Mesenchymal stem cell (in vitro differentiated cells and primary cell): Measurements from ENCODE around the gene KRT76.
A peak's percentile ranks its signal among the peaks of the same experiment; 100 is the strongest.

ENCODE experiments used
- DNase-seq: peaks from one replicate; pipeline ENCODE4 v3.0.0-alpha.2; 2013
- H2AFZ ChIP-seq: one replicate; pipeline ENCODE4 v1.6.1; 2013; ENCODE audit warnings: low read depth, mild to moderate bottlenecking, control low read depth, inconsistent platforms, low read length, moderate library complexity
- H2AK5ac ChIP-seq: 2 replicates; pipeline ENCODE4 v1.6.1; 2013; ENCODE audit warnings: low read length, moderate library complexity, mild to moderate bottlenecking, inconsistent platforms; ENCODE audit not compliant: severe bottlenecking
- H2BK120ac ChIP-seq: one replicate; pipeline ENCODE4 v1.6.1; 2013; ENCODE audit warnings: low read depth, mild to moderate bottlenecking, inconsistent platforms, low read length, moderate library complexity
- H2BK12ac ChIP-seq, 2 experiments: one replicate each; pipeline ENCODE4 v1.6.1; 2013; ENCODE audit warnings: inconsistent platforms in 2 of 2, low read length in 2 of 2, mild to moderate bottlenecking in 2 of 2, moderate library complexity in 2 of 2, control low read depth in 1 of 2
- H2BK15ac ChIP-seq: one replicate; pipeline ENCODE4 v1.6.1; 2013; ENCODE audit warnings: mild to moderate bottlenecking, low read depth, inconsistent platforms; ENCODE audit not compliant: poor library complexity, severe bottlenecking
- H2BK5ac ChIP-seq: 2 replicates; pipeline ENCODE4 v1.6.1; 2013; ENCODE audit warnings: low read depth, mild to moderate bottlenecking, low read length, control low read depth, inconsistent platforms; ENCODE audit not compliant: poor library complexity, severe bottlenecking
- H3K14ac ChIP-seq, 2 experiments: one replicate each; pipeline ENCODE4 v1.6.1; 2013; ENCODE audit warnings: inconsistent platforms in 2 of 2, low read length in 2 of 2, control low read depth in 1 of 2, mild to moderate bottlenecking in 1 of 2, moderate library complexity in 1 of 2
- H3K18ac ChIP-seq, 2 experiments: one replicate each; pipeline ENCODE4 v1.6.1; 2013; ENCODE audit warnings: inconsistent platforms in 2 of 2, low read length in 2 of 2, control low read depth in 1 of 2, low read depth in 1 of 2, mild to moderate bottlenecking in 1 of 2
- H3K23ac ChIP-seq, 2 experiments: one replicate each; pipeline ENCODE4 v1.6.1; 2013; ENCODE audit warnings: inconsistent platforms in 2 of 2, low read length in 2 of 2, mild to moderate bottlenecking in 2 of 2, moderate library complexity in 2 of 2, control low read depth in 1 of 2
- H3K27ac ChIP-seq: 2 replicates; pipeline ENCODE4 v1.5.1; 2013; ENCODE audit warnings: mild to moderate bottlenecking, moderate library complexity, low read length, control low read depth, inconsistent platforms; ENCODE audit not compliant: poor library complexity, severe bottlenecking
- H3K27me3 ChIP-seq, 2 experiments: 2 replicates each; pipeline versions ENCODE4 v1.6.1 to v1.7.0; 2013; ENCODE audit warnings: low read length in 2 of 2, mild to moderate bottlenecking in 2 of 2, moderate library complexity in 2 of 2, control low read depth in 1 of 2, inconsistent platforms in 1 of 2; ENCODE audit not compliant: control insufficient read depth in 1 of 2, insufficient read depth in 1 of 2
- H3K36me3 ChIP-seq, 2 experiments: 2 replicates each; pipeline versions ENCODE4 v1.6.1 to v1.7.0; 2013; ENCODE audit warnings: low read length in 2 of 2, control low read depth in 1 of 2, inconsistent platforms in 1 of 2, low read depth in 1 of 2, mild to moderate bottlenecking in 1 of 2; ENCODE audit not compliant: insufficient read depth in 2 of 2, control insufficient read depth in 1 of 2
- H3K4ac ChIP-seq, 2 experiments: one replicate each; pipeline ENCODE4 v1.6.1; 2013; ENCODE audit warnings: inconsistent platforms in 2 of 2, low read length in 2 of 2, mild to moderate bottlenecking in 2 of 2, moderate library complexity in 2 of 2, control low read depth in 1 of 2, low read depth in 1 of 2
- H3K4me1 ChIP-seq: 2 replicates; pipeline ENCODE4 v1.6.1; 2013; ENCODE audit warnings: low read depth, low read length, control low read depth; ENCODE audit not compliant: control insufficient read depth, insufficient read depth
- H3K4me2 ChIP-seq: 2 replicates; pipeline ENCODE4 v1.6.1; 2013; ENCODE audit warnings: low read length, mild to moderate bottlenecking, inconsistent platforms; ENCODE audit not compliant: poor library complexity, severe bottlenecking
- H3K4me3 ChIP-seq, 2 experiments: 2 replicates each; pipeline versions ENCODE4 v1.5.1 to v1.7.0; 2013; ENCODE audit warnings: low read length in 2 of 2, mild to moderate bottlenecking in 2 of 2, control low read depth in 1 of 2, low read depth in 1 of 2; ENCODE audit not compliant: insufficient read depth in 1 of 2
- H3K79me1 ChIP-seq: replicated peaks from 2 replicates; pipeline ENCODE4 v1.6.1; 2013; ENCODE audit warnings: mild to moderate bottlenecking, control low read depth, low read length, inconsistent platforms; ENCODE audit not compliant: poor library complexity, severe bottlenecking
- H3K9ac ChIP-seq: 2 replicates; pipeline ENCODE4 v1.7.0; 2013; ENCODE audit warnings: mild to moderate bottlenecking, low read length, moderate library complexity
- H3K9me3 ChIP-seq: 2 replicates; pipeline ENCODE4 v1.7.0; 2013; ENCODE audit warnings: mild to moderate bottlenecking, low read length; ENCODE audit not compliant: control insufficient read depth
- H4K8ac ChIP-seq: one replicate; pipeline ENCODE4 v1.6.1; 2013; ENCODE audit warnings: inconsistent platforms, mild to moderate bottlenecking, low read length, moderate library complexity
- H4K91ac ChIP-seq: one replicate; pipeline ENCODE4 v1.6.1; 2013; ENCODE audit warnings: mild to moderate bottlenecking, low read length, inconsistent platforms
- WGBS: methylation state at CpG from one replicate; pipeline ENCODE4 v1.1.7; 2013; ENCODE audit warnings: mixed read lengths; 5-methylcytosine and 5-hydroxymethylcytosine counted together

The KRT76 gene

DNA sequence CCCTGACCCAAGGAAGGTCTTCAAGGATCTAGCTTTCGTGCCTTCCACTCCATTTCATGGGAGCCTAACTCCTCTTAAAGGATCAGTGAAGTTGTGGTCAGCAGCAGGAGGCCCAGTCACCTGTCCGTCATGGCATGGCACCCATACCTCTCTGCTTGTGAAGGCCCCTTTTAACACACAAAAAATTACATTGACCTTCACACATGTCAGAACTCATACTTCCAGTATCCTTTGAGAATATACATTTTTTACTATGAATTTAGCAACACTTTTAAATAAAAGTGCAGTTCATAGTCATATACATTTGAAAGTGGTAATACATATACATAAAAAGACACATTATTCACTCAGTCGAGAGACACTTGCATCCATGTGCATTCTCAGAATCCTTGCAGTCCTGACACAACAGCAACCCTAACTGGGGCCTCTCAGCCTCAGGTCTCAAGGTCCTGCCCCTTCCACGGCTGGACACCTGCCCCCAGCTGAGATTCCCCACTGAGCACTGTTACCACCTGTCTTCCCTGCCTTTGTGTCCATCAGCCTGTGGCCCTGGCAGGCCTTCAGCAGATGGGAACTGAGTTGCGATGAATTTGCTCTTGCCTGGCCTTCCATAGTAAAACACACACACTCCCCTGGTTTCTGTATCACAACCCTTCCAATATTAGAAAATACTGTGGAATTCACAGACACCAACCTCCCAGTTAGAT lies 22.5 kb upstream of the KRT76 start:
- no peak overlapping the region for H3K4ac ChIP-seq
- no peak overlapping the region for H4K91ac ChIP-seq
- H3K79me1 ChIP-seq, result no peaks in the 10 kb centered on the region
- H3K27ac ChIP-seq, result no peak overlapping the region
- H3K27me3 ChIP-seq, result peaks cover 19 to 23% of the 10 kb centered on the region in 2 experiments
- no peak overlapping the region for H3K4me2 ChIP-seq
- H3K9ac ChIP-seq, result no peak overlapping the region
- WGBS, result 72% methylated on average over 5 of the region's 5 CpGs
- H3K4me3 ChIP-seq, result no peak overlapping the region
- peaks cover 8% of the 10 kb centered on the region for H3K4me1 ChIP-seq
- H2BK12ac ChIP-seq, result no peak overlapping the region
- H3K14ac ChIP-seq, result no peak overlapping the region
- no peak overlapping the region for H2AK5ac ChIP-seq
- H2BK120ac ChIP-seq, result no peak overlapping the region
- no peak overlapping the region for H3K18ac ChIP-seq
- DNase-seq, result no peak
- H2BK5ac ChIP-seq, result no peak overlapping the region
- H2AFZ ChIP-seq, result no peak overlapping the region
- H3K23ac ChIP-seq, result no peak overlapping the region
- H3K9me3 ChIP-seq, result no peaks in the 10 kb centered on the region
- no peak overlapping the region for H4K8ac ChIP-seq
- H3K36me3 ChIP-seq, result no peaks in the 10 kb centered on the region
- H2BK15ac ChIP-seq, result no peak overlapping the region

DNA sequence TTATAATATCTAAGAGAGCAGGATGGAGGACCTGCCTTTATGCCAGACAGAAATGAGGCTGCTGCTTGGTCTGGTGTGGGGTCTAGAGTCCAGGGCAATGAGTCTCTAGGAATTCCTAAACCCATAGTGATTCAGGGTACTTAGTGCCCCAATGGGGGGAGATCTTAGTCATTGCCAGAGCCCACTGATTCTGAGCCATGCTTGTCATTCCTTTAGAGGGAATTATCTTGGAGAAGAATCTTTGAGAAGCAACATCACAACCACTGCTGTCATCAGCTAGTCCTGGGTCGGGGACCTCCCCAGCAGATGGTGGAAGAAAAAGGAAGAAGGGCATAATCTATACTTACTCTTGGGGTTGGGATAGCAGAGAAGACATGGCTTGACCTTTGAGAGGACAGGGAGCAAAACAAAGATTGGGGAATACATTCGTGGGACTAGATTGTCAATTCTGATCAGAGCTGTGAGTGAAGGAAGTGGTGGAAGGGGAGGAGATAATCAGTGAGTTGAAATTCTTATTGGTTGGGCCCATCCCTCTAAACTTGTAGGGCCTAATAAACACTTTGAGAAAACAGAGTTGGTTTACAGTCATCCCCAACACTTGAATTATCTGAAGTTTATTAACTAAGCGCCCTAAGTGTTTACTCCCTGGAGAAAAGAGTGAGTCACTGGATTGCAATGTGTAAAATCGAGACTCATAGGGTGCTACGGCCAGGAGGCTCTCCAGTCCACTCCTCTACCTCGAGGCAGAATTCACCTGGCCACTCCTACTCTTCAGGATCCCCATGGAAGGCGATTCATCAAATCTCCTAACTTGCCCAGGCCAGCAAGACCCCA lies 21.7 kb upstream of the KRT76 start:
- peaks cover 8% of the 10 kb centered on the region for H3K4me1 ChIP-seq
- no peak overlapping the region for H4K8ac ChIP-seq
- peak; percentile 5 for DNase-seq
- no peak overlapping the region for H2AFZ ChIP-seq
- WGBS, result 41% methylated on average over 7 of the region's 7 CpGs
- H2AK5ac ChIP-seq, result no peak overlapping the region
- no peak overlapping the region for H3K18ac ChIP-seq
- H3K4me3 ChIP-seq, result no peak overlapping the region
- H2BK15ac ChIP-seq, result no peak overlapping the region
- no peaks in the 10 kb centered on the region for H3K36me3 ChIP-seq
- H3K27ac ChIP-seq, result no peak overlapping the region
- no peak overlapping the region for H3K9ac ChIP-seq
- H3K23ac ChIP-seq, result no peak overlapping the region
- no peak overlapping the region for H3K4me2 ChIP-seq
- H2BK12ac ChIP-seq, result no peak overlapping the region
- H3K79me1 ChIP-seq, result no peaks in the 10 kb centered on the region
- no peaks in the 10 kb centered on the region for H3K9me3 ChIP-seq
- no peak overlapping the region for H3K4ac ChIP-seq
- H3K27me3 ChIP-seq, result peaks cover 19 to 22% of the 10 kb centered on the region in 2 experiments
- H4K91ac ChIP-seq, result no peak overlapping the region
- no peak overlapping the region for H2BK5ac ChIP-seq
- no peak overlapping the region for H3K14ac ChIP-seq
- H2BK120ac ChIP-seq, result no peak overlapping the region

DNA sequence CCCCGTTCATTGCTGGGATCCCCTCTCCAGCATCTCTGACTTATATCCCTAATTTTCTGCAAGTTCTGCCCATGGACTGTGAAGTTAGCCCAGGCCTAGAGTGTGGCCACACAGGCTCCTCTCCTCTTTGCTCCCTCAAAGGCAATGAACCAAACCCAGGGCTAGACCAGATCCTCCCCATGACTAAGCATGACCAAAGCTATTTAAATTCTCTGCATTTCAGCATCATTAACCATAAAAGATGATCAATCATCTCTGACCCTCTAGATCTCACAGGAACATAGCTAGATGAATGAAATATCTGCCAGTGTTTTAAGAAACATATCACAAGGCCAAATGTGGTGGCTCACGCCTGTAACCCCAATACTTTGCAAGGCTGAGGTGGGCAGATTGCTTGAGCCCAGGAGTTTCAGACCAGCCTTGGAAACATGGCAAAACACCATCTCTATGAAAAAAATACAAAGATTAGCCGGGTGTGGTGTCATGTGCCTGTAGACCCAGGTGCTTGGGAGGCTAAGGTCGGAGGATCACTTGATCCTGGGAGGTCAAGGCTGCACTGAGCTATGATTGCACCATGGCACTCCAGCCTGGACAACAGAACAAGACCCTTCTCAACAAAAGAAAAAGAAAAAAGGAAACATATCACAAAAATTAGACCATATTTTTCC lies 21.0 kb upstream of the KRT76 start:
- Histone ChIP-seq H3K27me3 (peaks cover 12 to 19% of the 10 kb centered on the region in 2 experiments), H3K9me3 (no peaks in the 10 kb centered on the region), H2BK15ac (no peak overlapping the region), H3K79me1 (no peaks in the 10 kb centered on the region), H2BK120ac (no peak overlapping the region), H3K4me3 (no peak overlapping the region), H3K4me2 (no peak overlapping the region), H3K4ac (no peak overlapping the region), H3K4me1 (peaks cover 8% of the 10 kb centered on the region), H2BK12ac (no peak overlapping the region), H3K27ac (no peak overlapping the region), H2AFZ (no peak overlapping the region), H3K23ac (no peak overlapping the region), H4K8ac (no peak overlapping the region), H2AK5ac (no peak overlapping the region), H4K91ac (no peak overlapping the region), H3K36me3 (no peaks in the 10 kb centered on the region), H3K18ac (no peak overlapping the region), H2BK5ac (no peak overlapping the region), H3K9ac (no peak overlapping the region), H3K14ac (no peak overlapping the region)
- DNase-seq, result no peak
- 89% methylated on average over 4 of the region's 4 CpGs for WGBS

DNA sequence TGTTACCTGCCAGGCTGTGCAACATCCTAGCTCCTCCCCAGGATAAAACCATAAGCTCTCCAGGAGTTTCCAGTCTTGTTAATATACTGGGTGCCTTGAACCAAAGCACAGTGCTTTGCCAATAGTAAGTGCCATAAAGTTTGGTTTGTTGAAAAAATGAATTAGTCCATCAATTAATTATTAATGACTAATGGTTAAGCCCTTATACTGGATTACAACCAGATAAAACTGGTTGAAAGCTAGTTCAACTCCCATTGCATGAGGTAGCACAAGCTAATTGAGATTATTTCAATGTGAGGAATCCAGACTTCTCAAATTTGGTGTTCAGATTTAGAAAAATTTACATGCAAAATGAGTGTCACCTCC lies 20.4 kb upstream of the KRT76 start:
- no peak for DNase-seq
- H3K4me1 ChIP-seq, result peaks cover 8% of the 10 kb centered on the region

More for the DNA sequence above, 20.4 kb upstream of the KRT76 start:
- Histone ChIP-seq H3K27me3 (peaks cover 12 to 19% of the 10 kb centered on the region in 2 experiments), H4K8ac (no peak overlapping the region), H3K4me2 (no peak overlapping the region), H2BK5ac (no peak overlapping the region), H3K18ac (no peak overlapping the region), H3K36me3 (no peaks in the 10 kb centered on the region), H4K91ac (no peak overlapping the region), H3K79me1 (no peaks in the 10 kb centered on the region), H2BK15ac (no peak overlapping the region), H3K4me3 (no peak overlapping the region), H2AK5ac (no peak overlapping the region), H2AFZ (no peak overlapping the region), H3K9ac (no peak overlapping the region), H3K14ac (no peak overlapping the region), H3K27ac (no peak overlapping the region), H3K9me3 (no peaks in the 10 kb centered on the region), H2BK12ac (no peak overlapping the region), H2BK120ac (no peak overlapping the region), H3K4ac (no peak overlapping the region), H3K23ac (no peak overlapping the region)
